Endodermal cell (in vitro differentiated cells): ENCODE data around the gene EFNA5. TPM values are rescaled to one million over a fixed set of nuclear protein-coding genes. Genes with fewer than 3 reads are reported as not detected.

Source experiments
- DNase-seq: peaks from one replicate; pipeline ENCODE4 v3.0.0-alpha.2; 2017
- H3K27ac ChIP-seq: 2 replicates; pipeline ENCODE4 v1.5.1; 2013; ENCODE audit warnings: mild to moderate bottlenecking, low read depth, low read length, moderate library complexity
- H3K27me3 ChIP-seq: 2 replicates; pipeline ENCODE4 v1.6.1; 2013; ENCODE audit warnings: mild to moderate bottlenecking, low read length, moderate library complexity; ENCODE audit not compliant: insufficient read depth, control insufficient read depth, poor library complexity, severe bottlenecking
- H3K36me3 ChIP-seq: 2 replicates; pipeline ENCODE4 v1.7.0; 2013; ENCODE audit warnings: mild to moderate bottlenecking, low read length, moderate library complexity; ENCODE audit not compliant: control insufficient read depth, insufficient read depth
- H3K4me1 ChIP-seq: one replicate; pipeline ENCODE4 v1.7.0; 2013; ENCODE audit warnings: low read length; ENCODE audit not compliant: control insufficient read depth, insufficient read depth
- H3K4me3 ChIP-seq: 2 replicates; pipeline ENCODE4 v1.5.1; 2013; ENCODE audit warnings: mild to moderate bottlenecking, low read length, moderate library complexity
- H3K9ac ChIP-seq: 2 replicates; pipeline ENCODE4 v1.6.1; 2013; ENCODE audit warnings: mild to moderate bottlenecking, low read length, moderate library complexity; ENCODE audit not compliant: poor library complexity, severe bottlenecking; ENCODE audit errors: extremely low read depth
- H3K9me3 ChIP-seq: 2 replicates; pipeline ENCODE4 v1.6.1; 2013; ENCODE audit warnings: mild to moderate bottlenecking, low read length, moderate library complexity; ENCODE audit not compliant: control insufficient read depth
- H3K27ac Mint-ChIP-seq: 2 replicates; pipeline ENCODE4 v1.8.0; 2020; ENCODE audit warnings: mixed read lengths
- H3K27me3 Mint-ChIP-seq: 2 replicates; pipeline ENCODE4 v1.8.0; 2021; ENCODE audit warnings: mild to moderate bottlenecking, mixed read lengths; ENCODE audit not compliant: insufficient read depth
- H3K36me3 Mint-ChIP-seq: 2 replicates; pipeline ENCODE4 v1.8.0; 2020; ENCODE audit warnings: low read depth, mixed read lengths
- H3K4me1 Mint-ChIP-seq: 2 replicates; pipeline ENCODE4 v1.8.0; 2020; ENCODE audit warnings: mixed read lengths
- H3K4me3 Mint-ChIP-seq: 2 replicates; pipeline ENCODE4 v1.8.0; 2020; ENCODE audit warnings: mild to moderate bottlenecking, moderate library complexity, mixed read lengths
- H3K9me3 Mint-ChIP-seq: 2 replicates; pipeline ENCODE4 v1.8.0; 2020; ENCODE audit warnings: mild to moderate bottlenecking, mixed read lengths
- CTCF ChIP-seq: fragments of 200-600 bp; sonication (generic); conservative IDR thresholded peaks from 2 replicates; pipeline ENCODE4 v1.5.0; 2021; ENCODE audit warnings: antibody characterized with exemption, mild to moderate bottlenecking
- WGBS, 2 experiments: methylation state at CpG; one replicate each; pipeline versions ENCODE4 v1.1.5 to v1.1.7; 2013; ENCODE audit warnings: missing lambda C conversion rate in 2 of 2, mixed read lengths in 1 of 2; ENCODE audit not compliant: insufficient coverage in 1 of 2, insufficient read length in 1 of 2; 5-methylcytosine and 5-hydroxymethylcytosine counted together
- total RNA-seq, 2 donors: library from RNA; stranded (reverse); fragmentation: NEBNext Ultra II Directional in 1 of 2; extraction: Animal tissue kit (Norgen Biotek cat#: 25700) in 1 of 2; gene quantifications; 2 replicates in 1 of 2; 3 replicates in 1 of 2; pipeline ENCODE4 v1.2.1, GENCODE V29; 2021

Gene EFNA5
- total RNA-seq, 2 donors from 2014 or later: 53.3 to 63.1 TPM

- H3K9me3 ChIP-seq: no peaks in the 10 kb centered on the region
- peaks cover 11% of the 10 kb centered on the region for H3K4me1 ChIP-seq
- H3K27me3 Mint-ChIP-seq: no peaks in the 10 kb centered on the region
- DNase-seq: no peak
- no peaks in the 10 kb centered on the region for H3K9me3 Mint-ChIP-seq
- H3K4me1 Mint-ChIP-seq: peaks cover 45% of the 10 kb centered on the region
- no peaks in the 10 kb centered on the region for H3K27me3 ChIP-seq
- H3K27ac ChIP-seq: no peak overlapping the region
- no peak overlapping the region for H3K4me3 ChIP-seq
- no peaks in the 10 kb centered on the region for H3K36me3 ChIP-seq
- WGBS, 2 experiments: 70 to 79% methylated on average over 6 of the region's 6 CpGs
- no peak for TF ChIP-seq CTCF
- no peak overlapping the region for H3K9ac ChIP-seq
- H3K4me3 Mint-ChIP-seq: no peak overlapping the region
- H3K27ac Mint-ChIP-seq: peak overlapping the region; percentile 18
- peaks cover 5% of the 10 kb centered on the region for H3K36me3 Mint-ChIP-seq
Observed at GRCh38 chr5:107478068-107478641, 192.6 kb downstream of the EFNA5 start.

GRCh38 chr5:107477492-107477891 is 193.2 kb downstream of the EFNA5 start:
- Histone ChIP-seq H3K4me3 (no peak overlapping the region), H3K9me3 (no peaks in the 10 kb centered on the region), H3K27ac (no peak overlapping the region), H3K27me3 (no peaks in the 10 kb centered on the region), H3K4me1 (peaks cover 11% of the 10 kb centered on the region), H3K36me3 (no peaks in the 10 kb centered on the region), H3K9ac (no peak overlapping the region)
- H3K9me3 Mint-ChIP-seq: no peaks in the 10 kb centered on the region
- no peak overlapping the region for H3K27ac Mint-ChIP-seq
- DNase-seq: no peak
- H3K27me3 Mint-ChIP-seq: no peaks in the 10 kb centered on the region
- no peak overlapping the region for H3K4me3 Mint-ChIP-seq
- TF ChIP-seq CTCF: no peak
- peaks cover 5% of the 10 kb centered on the region for H3K36me3 Mint-ChIP-seq
- peaks cover 44% of the 10 kb centered on the region for H3K4me1 Mint-ChIP-seq

- H3K4me3 Mint-ChIP-seq: no peak overlapping the region
- H3K9me3 Mint-ChIP-seq: no peaks in the 10 kb centered on the region
- no peaks in the 10 kb centered on the region for H3K9me3 ChIP-seq
- no peak overlapping the region for H3K27ac ChIP-seq
- peaks cover 11% of the 10 kb centered on the region for H3K4me1 ChIP-seq
- no peaks in the 10 kb centered on the region for H3K27me3 Mint-ChIP-seq
- no peak overlapping the region for H3K9ac ChIP-seq
- H3K4me1 Mint-ChIP-seq: peaks cover 43% of the 10 kb centered on the region
- H3K27ac Mint-ChIP-seq: no peak overlapping the region
- no peak overlapping the region for H3K4me3 ChIP-seq
- H3K36me3 ChIP-seq: no peaks in the 10 kb centered on the region
- WGBS, 2 experiments: 14% methylated on average over 1 of the region's 1 CpG; no CpG with 5 or more reads in 1 of the 2 experiments
- no peak for DNase-seq
- no peak for TF ChIP-seq CTCF
- no peaks in the 10 kb centered on the region for H3K27me3 ChIP-seq
- H3K36me3 Mint-ChIP-seq: peaks cover 5% of the 10 kb centered on the region
Observed at GRCh38 chr5:107476783-107477182, 194.0 kb downstream of the EFNA5 start.
